K562 (cell line): ENCODE measurements around the gene ILF2. TPM values are rescaled to one million over a fixed set of nuclear protein-coding genes. Genes with fewer than 3 reads are reported as not detected.

Experiments used
- ATAC-seq: fragments of 200-7000 bp; cut with Tn5 transposase; 3 replicates; pipeline ENCODE4 v1.9.1; 2020; ENCODE audit warnings: moderate library complexity
- BruUV-seq: library from RNA; stranded (reverse); fragments of 400-500 nt; replicated peaks from 2 replicates; lab custom pipeline; 2021; lab: Mats Ljungman, UMichigan
- CTCF ChIA-PET: fragments of 300-600 bp; formaldehyde crosslinking; extraction: SDS; loops from one replicate; lab custom pipeline; 2021; ENCODE audit warnings: low intra/inter-chr PET ratio; lab: Yijun Ruan, JAX
- POLR2A ChIA-PET: fragments of 300-600, 350-650 bp; sonication (Branson Sonifier 250); formaldehyde crosslinking; extraction: SDS; loops from one replicate; lab custom pipeline; 2021; ENCODE audit warnings: antibody characterized with exemption, inconsistent platforms; lab: Yijun Ruan, JAX
- DNase-seq, 4 experiments: peaks; one replicate each; pipeline versions ENCODE4 v3.0.0 to v3.0.0-alpha.2; 2011 to 2018; ENCODE audit warnings: low spot score in 3 of 4, mixed read lengths in 3 of 4; ENCODE audit errors: extremely low read depth in 1 of 4
- FAIRE-seq: peaks from 2 replicates; lab custom pipeline; 2011; peaks lifted over from hg19 to GRCh38; lab: Jason Lieb, UNC
- H2AFZ ChIP-seq: 2 replicates; pipeline ENCODE4 v1.6.0; 2011; ENCODE audit warnings: low read depth, low read length, control low read depth, inconsistent platforms
- H3K27ac ChIP-seq: fragments of 200-600 bp; 3 replicates; pipeline ENCODE4 v1.8.0; 2011; ENCODE audit warnings: low read depth, mild to moderate bottlenecking, control low read depth, inconsistent platforms, low read length, moderate library complexity, mixed read lengths; ENCODE audit errors: extremely low read depth
- H3K27me3 ChIP-seq, 2 experiments: fragments of 300-600 bp in 1 of 2; 2 replicates in 1 of 2; 3 replicates in 1 of 2; pipeline versions ENCODE4 v1.6.0 to v1.8.0; 2011; ENCODE audit warnings: inconsistent platforms in 2 of 2, low read length in 2 of 2, mild to moderate bottlenecking in 1 of 2, mixed read lengths in 1 of 2, moderate library complexity in 1 of 2; ENCODE audit not compliant: control insufficient read depth in 2 of 2, insufficient read depth in 2 of 2
- H3K36me3 ChIP-seq: fragments of 300-600 bp; 3 replicates; pipeline ENCODE4 v1.8.0; 2011; ENCODE audit warnings: mild to moderate bottlenecking, low read length, inconsistent platforms; ENCODE audit not compliant: control insufficient read depth, insufficient read depth
- H3K4me1 ChIP-seq, 2 experiments: fragments of 200-600 bp in 1 of 2; replicated peaks in 1 of 2; 2 replicates in 1 of 2; 3 replicates in 1 of 2; pipeline versions ENCODE4 v1.5.1 to v1.8.0; 2011; ENCODE audit warnings: inconsistent platforms in 2 of 2, low read length in 2 of 2, mild to moderate bottlenecking in 1 of 2, mixed read lengths in 1 of 2, moderate library complexity in 1 of 2; ENCODE audit not compliant: control insufficient read depth in 2 of 2, insufficient read depth in 2 of 2
- H3K4me2 ChIP-seq: 2 replicates; pipeline ENCODE4 v1.6.1; 2011; ENCODE audit warnings: low read length, control low read depth, inconsistent platforms, mixed read lengths; ENCODE audit not compliant: insufficient read depth
- H3K4me3 ChIP-seq: fragments of 200-600 bp; sonication (generic), shearing (Covaris generic); 2 replicates; pipeline ENCODE4 v1.5.1; 2016; ENCODE audit warnings: control low read depth, inconsistent platforms
- H3K79me2 ChIP-seq: fragments of 200-600 bp; 3 replicates; pipeline ENCODE4 v1.8.0; 2011; ENCODE audit warnings: low read length, inconsistent platforms; ENCODE audit not compliant: control insufficient read depth, insufficient read depth
- H3K9ac ChIP-seq, 2 experiments: 2 replicates each; pipeline versions ENCODE4 v1.6.0 to v1.6.1; 2011; ENCODE audit warnings: low read depth in 2 of 2, low read length in 2 of 2, control low read depth in 1 of 2, inconsistent platforms in 1 of 2, mild to moderate bottlenecking in 1 of 2, mixed read lengths in 1 of 2; ENCODE audit not compliant: insufficient read depth in 1 of 2
- H3K9me1 ChIP-seq: one replicate; pipeline ENCODE4 v1.6.0; 2011; ENCODE audit warnings: inconsistent platforms, mild to moderate bottlenecking, low read length, moderate library complexity; ENCODE audit not compliant: control insufficient read depth, insufficient read depth
- H3K9me3 ChIP-seq: replicated peaks from 2 replicates; pipeline ENCODE4 v1.5.1; 2011; ENCODE audit warnings: low read depth, low read length, inconsistent platforms; ENCODE audit not compliant: control insufficient read depth, insufficient read depth
- H4K20me1 ChIP-seq: replicated peaks from 2 replicates; pipeline ENCODE4 v1.6.1; 2011; ENCODE audit warnings: low read length, inconsistent platforms, mixed read lengths; ENCODE audit not compliant: control insufficient read depth, insufficient read depth
- ARHGAP35 ChIP-seq: fragments of 450-650 bp; IDR thresholded peaks from 2 replicates; pipeline ENCODE4 v1.6.1; 2018; ENCODE audit not compliant: partially characterized antibody
- GABPA ChIP-seq: fragments of 200-800 bp; sonication (Bioruptor generic); conservative IDR thresholded peaks from 2 replicates; pipeline ENCODE4 v1.6.1; 2016; ENCODE audit warnings: low read depth, missing genetic modification characterization, missing compliant biosample characterization
- NR2C2 ChIP-seq, 2 experiments: fragments of 200-800 bp in 1 of 2; sonication (Bioruptor generic) in 1 of 2; sonication (generic) in 1 of 2; formaldehyde crosslinking in 1 of 2; IDR thresholded peaks; 2 replicates each; pipeline versions ENCODE4 v1.6.1 to v1.8.0; 2016 to 2022; ENCODE audit warnings: mild to moderate bottlenecking in 1 of 2, missing compliant biosample characterization in 1 of 2, missing genetic modification characterization in 1 of 2, missing genetic modification reagents in 1 of 2
- POLR2G ChIP-seq: fragments of 200-400 bp; formaldehyde crosslinking; IDR thresholded peaks from 2 replicates; pipeline ENCODE4 v1.6.1; 2017; ENCODE audit warnings: low read depth, mild to moderate bottlenecking, antibody characterized with exemption, low read length, moderate library complexity
- PRMT5 ChIP-seq: sonication (generic); formaldehyde crosslinking; IDR thresholded peaks from 2 replicates; pipeline ENCODE4 v1.5.0; 2020; ENCODE audit warnings: missing genetic modification reagents
- SLC30A9 ChIP-seq: fragments of 250-450 bp; sonication (Bioruptor Pico); IDR thresholded peaks from 2 replicates; pipeline ENCODE4 v1.8.0; 2022; ENCODE audit warnings: mild to moderate bottlenecking, moderate library complexity
- SNIP1 ChIP-seq: fragments of 450-650 bp; IDR thresholded peaks from 2 replicates; pipeline ENCODE4 v1.7.1; 2017; ENCODE audit warnings: low read depth, mild to moderate bottlenecking
- SP1 ChIP-seq: sonication (generic); formaldehyde crosslinking; IDR thresholded peaks from 2 replicates; pipeline ENCODE4 v1.8.1; 2022; ENCODE audit warnings: mild to moderate bottlenecking, missing genetic modification reagents
- TAF7 ChIP-seq: fragments of 450-650 bp; IDR thresholded peaks from 2 replicates; pipeline ENCODE4 v1.6.1; 2016; ENCODE audit warnings: missing genetic modification characterization, missing compliant biosample characterization
- TCF7L2 ChIP-seq: fragments of 150-350 bp; IDR thresholded peaks from 2 replicates; pipeline ENCODE4 v1.6.1; 2016; ENCODE audit warnings: low read depth, mild to moderate bottlenecking, low read length, moderate library complexity
- WGBS: fragments of 100-300 bp; shearing (Covaris generic); methylation state at CpG from one replicate; pipeline ENCODE4 v1.1.6; 2016; ENCODE audit warnings: low coverage, mixed read lengths; ENCODE audit not compliant: insufficient coverage; ENCODE audit errors: missing lambda C conversion rate; 5-methylcytosine and 5-hydroxymethylcytosine counted together
- in situ Hi-C: fragments of 300-500 bp; cut with MboI; formaldehyde crosslinking; loops from 4 replicates; pipeline ENCODE4 v1.15.0; 2018; ENCODE audit warnings: inconsistent platforms, mixed read lengths
- intact Hi-C: fragments of 100-400 bp; cut with micrococcal nuclease; formaldehyde crosslinking; loops from 2 replicates; pipeline ENCODE4 v1.14.2; 2022
- polyA plus RNA-seq, 8 experiments: library from polyadenylated mRNA; depleted of rRNA in 4 of 8; stranded (reverse) in 5 of 8; unstranded in 3 of 8; fragments of >200 nt; fragmentation: Nextera tagmentation in 2 of 8; fragmentation: Illumina TruSeq in 1 of 8; extraction: Ambion mirVana in 2 of 8; extraction: Trizol in 1 of 8; gene quantifications; 2 replicates each; pipeline versions ENCODE4 v1.2.1 to v1.2.3, GENCODE V29; 2011 to 2014; ENCODE audit warnings: inconsistent platforms in 1 of 8, missing spikeins in 1 of 8
- total RNA-seq, 7 experiments: library from RNA; depleted of rRNA in 6 of 7; stranded (reverse); fragments of >200 nt in 6 of 7; fragmentation: Illumina TruSeq in 2 of 7; extraction: Trizol in 2 of 7; gene quantifications; 2 replicates each; pipeline versions ENCODE4 v1.2.1 to v1.2.3, GENCODE V29; 2011 to 2021; ENCODE audit warnings: low replicate concordance in 1 of 7
- TF ChIP-seq, protein P1 (sequence below): sonication (generic); formaldehyde crosslinking; IDR thresholded peaks from 2 replicates; pipeline ENCODE4 v1.8.0; 2022; ENCODE audit warnings: mild to moderate bottlenecking, missing genetic modification reagents
- TF ChIP-seq, protein P2 (sequence below): sonication (generic); formaldehyde crosslinking; IDR thresholded peaks from 2 replicates; pipeline ENCODE4 v1.8.1; 2023; ENCODE audit warnings: missing genetic modification reagents, mild to moderate bottlenecking, borderline replicate concordance
- TF ChIP-seq, protein P3 (sequence below): conservative IDR thresholded peaks from 2 replicates; pipeline ENCODE4 v1.6.1; 2011; ENCODE audit warnings: low read depth, mild to moderate bottlenecking, low read length; ENCODE audit not compliant: control insufficient read depth

ILF2 gene
- total and polyA plus RNA-seq, 9 of the 15 experiments (the other 6 are each of a cell fraction or from before 2014, with no cell fraction given) = 282 to 726 (median 474) TPM

DNA sequence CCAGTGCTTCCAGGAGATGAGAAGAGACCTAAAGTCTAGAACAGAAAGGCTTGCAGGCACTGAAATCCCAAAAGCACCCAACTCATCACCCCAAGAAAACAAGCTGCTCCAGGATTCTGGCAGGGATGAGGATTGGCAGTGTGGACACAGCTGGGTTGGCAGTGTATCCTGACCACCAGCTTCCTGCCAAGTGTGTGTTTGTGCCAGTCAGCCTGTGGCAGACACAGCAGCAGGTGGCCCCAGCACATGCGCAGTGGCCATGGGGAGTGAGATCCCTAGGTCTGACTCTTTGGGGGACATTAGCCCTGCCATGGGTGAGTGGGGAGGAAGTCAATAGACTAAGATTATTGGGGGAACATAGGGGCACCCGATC lies 20.9 kb downstream of the ILF2 start:
- H3K36me3 ChIP-seq = peaks cover 23% of the 10 kb centered on the region
- ChIA-PET CTCF (no interaction called here), POLR2A (interaction anchor here (0.6 to 14.7 kb wide), 9 partner anchors 11 to 336 kb away, joined by 3 to 205 read pairs (median 4); partner anchors contain the start of genes CHTOP, RAB13, S100A1 and S100A13)
- no peaks in the 10 kb centered on the region for H4K20me1 ChIP-seq
- BruUV-seq = no TSS peak
- no peaks in the 10 kb centered on the region for H3K27me3 ChIP-seq
- H3K9me3 ChIP-seq = no peaks in the 10 kb centered on the region
- 65% methylated on average over 2 of the region's 2 CpGs for WGBS
- ATAC-seq (no peak), DNase-seq (no peak), FAIRE-seq (no peak)
- H3K9me1 ChIP-seq = no peaks in the 10 kb centered on the region
- H3K9ac ChIP-seq = peak overlapping the region in 1 of 2 experiments; percentile 31; a peak in 1 of 4 replicates
- H3K4me2 ChIP-seq = no peak overlapping the region
- H3K79me2 ChIP-seq = no peaks in the 10 kb centered on the region
- intact Hi-C loops = no loop called here
- peaks cover 14% of the 10 kb centered on the region in 2 experiments for H3K4me1 ChIP-seq
- TF ChIP-seq, protein P1, sequence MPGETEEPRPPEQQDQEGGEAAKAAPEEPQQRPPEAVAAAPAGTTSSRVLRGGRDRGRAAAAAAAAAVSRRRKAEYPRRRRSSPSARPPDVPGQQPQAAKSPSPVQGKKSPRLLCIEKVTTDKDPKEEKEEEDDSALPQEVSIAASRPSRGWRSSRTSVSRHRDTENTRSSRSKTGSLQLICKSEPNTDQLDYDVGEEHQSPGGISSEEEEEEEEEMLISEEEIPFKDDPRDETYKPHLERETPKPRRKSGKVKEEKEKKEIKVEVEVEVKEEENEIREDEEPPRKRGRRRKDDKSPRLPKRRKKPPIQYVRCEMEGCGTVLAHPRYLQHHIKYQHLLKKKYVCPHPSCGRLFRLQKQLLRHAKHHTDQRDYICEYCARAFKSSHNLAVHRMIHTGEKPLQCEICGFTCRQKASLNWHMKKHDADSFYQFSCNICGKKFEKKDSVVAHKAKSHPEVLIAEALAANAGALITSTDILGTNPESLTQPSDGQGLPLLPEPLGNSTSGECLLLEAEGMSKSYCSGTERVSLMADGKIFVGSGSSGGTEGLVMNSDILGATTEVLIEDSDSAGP (CRISPR knock-in tag) = 0 out of 2 replicates have a peak, but pooled peaks have one; percentile 33
- TF ChIP-seq ARHGAP35 = no peak
- TF ChIP-seq, protein P2, sequence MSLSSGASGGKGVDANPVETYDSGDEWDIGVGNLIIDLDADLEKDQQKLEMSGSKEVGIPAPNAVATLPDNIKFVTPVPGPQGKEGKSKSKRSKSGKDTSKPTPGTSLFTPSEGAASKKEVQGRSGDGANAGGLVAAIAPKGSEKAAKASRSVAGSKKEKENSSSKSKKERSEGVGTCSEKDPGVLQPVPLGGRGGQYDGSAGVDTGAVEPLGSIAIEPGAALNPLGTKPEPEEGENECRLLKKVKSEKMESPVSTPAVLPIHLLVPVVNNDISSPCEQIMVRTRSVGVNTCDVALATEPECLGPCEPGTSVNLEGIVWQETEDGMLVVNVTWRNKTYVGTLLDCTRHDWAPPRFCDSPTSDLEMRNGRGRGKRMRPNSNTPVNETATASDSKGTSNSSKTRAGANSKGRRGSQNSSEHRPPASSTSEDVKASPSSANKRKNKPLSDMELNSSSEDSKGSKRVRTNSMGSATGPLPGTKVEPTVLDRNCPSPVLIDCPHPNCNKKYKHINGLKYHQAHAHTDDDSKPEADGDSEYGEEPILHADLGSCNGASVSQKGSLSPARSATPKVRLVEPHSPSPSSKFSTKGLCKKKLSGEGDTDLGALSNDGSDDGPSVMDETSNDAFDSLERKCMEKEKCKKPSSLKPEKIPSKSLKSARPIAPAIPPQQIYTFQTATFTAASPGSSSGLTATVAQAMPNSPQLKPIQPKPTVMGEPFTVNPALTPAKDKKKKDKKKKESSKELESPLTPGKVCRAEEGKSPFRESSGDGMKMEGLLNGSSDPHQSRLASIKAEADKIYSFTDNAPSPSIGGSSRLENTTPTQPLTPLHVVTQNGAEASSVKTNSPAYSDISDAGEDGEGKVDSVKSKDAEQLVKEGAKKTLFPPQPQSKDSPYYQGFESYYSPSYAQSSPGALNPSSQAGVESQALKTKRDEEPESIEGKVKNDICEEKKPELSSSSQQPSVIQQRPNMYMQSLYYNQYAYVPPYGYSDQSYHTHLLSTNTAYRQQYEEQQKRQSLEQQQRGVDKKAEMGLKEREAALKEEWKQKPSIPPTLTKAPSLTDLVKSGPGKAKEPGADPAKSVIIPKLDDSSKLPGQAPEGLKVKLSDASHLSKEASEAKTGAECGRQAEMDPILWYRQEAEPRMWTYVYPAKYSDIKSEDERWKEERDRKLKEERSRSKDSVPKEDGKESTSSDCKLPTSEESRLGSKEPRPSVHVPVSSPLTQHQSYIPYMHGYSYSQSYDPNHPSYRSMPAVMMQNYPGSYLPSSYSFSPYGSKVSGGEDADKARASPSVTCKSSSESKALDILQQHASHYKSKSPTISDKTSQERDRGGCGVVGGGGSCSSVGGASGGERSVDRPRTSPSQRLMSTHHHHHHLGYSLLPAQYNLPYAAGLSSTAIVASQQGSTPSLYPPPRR (CRISPR knock-in tag) = no peak
- peak; percentile 42; the same call in 1 of the 2 replicates for TF ChIP-seq POLR2G
- no peak for TF ChIP-seq PRMT5 (CRISPR knock-in tag)
- 0 out of 2 replicates have a peak, but pooled peaks have one; percentile 43 for TF ChIP-seq NR2C2 (CRISPR knock-in tag; IDR thresholded peaks at IDR 0.05)
- TF ChIP-seq NR2C2 (tag; IDR thresholded peaks at IDR 0.05) = no peak
- no peak for TF ChIP-seq SNIP1
- no peak for TF ChIP-seq TAF7 (tag)
- TF ChIP-seq SLC30A9 (CRISPR knock-in tag) = no peak
- TF ChIP-seq, protein P3, sequence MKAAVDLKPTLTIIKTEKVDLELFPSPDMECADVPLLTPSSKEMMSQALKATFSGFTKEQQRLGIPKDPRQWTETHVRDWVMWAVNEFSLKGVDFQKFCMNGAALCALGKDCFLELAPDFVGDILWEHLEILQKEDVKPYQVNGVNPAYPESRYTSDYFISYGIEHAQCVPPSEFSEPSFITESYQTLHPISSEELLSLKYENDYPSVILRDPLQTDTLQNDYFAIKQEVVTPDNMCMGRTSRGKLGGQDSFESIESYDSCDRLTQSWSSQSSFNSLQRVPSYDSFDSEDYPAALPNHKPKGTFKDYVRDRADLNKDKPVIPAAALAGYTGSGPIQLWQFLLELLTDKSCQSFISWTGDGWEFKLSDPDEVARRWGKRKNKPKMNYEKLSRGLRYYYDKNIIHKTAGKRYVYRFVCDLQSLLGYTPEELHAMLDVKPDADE = 0 out of 2 replicates have a peak, but pooled peaks have one; percentile 2
- no peak for TF ChIP-seq TCF7L2
- no peak for TF ChIP-seq GABPA (tag)
- 0 out of 2 replicates have a peak, but pooled peaks have one; percentile 38 for TF ChIP-seq SP1
- H3K4me3 ChIP-seq = no peak overlapping the region
- H3K27ac ChIP-seq = no peak overlapping the region
- in situ Hi-C loops = no loop called here
- no peak overlapping the region for H2AFZ ChIP-seq
